Kasumi-1 (cell line): ENCODE measurements around the gene DNAJB8.

ENCODE experiments used
- DNase-seq, 2 experiments: peaks; one replicate each; lab custom pipeline; 2025; lab: John Stamatoyannopoulos, UW

DNAJB8 gene

GRCh38 chr3:128443771-128444170, 22.9 kb downstream of the DNAJB8 start:
- DNase-seq: no peak

- no peak for DNase-seq
Measured at GRCh38 chr3:128442949-128443348, 23.7 kb downstream of the DNAJB8 start.

- DNase-seq: no peak
Measured at GRCh38 chr3:128442070-128442469, 24.6 kb downstream of the DNAJB8 start.

GRCh38 chr3:128439226-128439625, 27.5 kb downstream of the DNAJB8 start:
- no peak for DNase-seq

- peak; percentile 5 to 33 for DNase-seq
Measured at GRCh38 chr3:128438488-128439072, 28.1 kb downstream of the DNAJB8 start.

- DNase-seq: no peak
Measured at GRCh38 chr3:128436214-128436613, 30.5 kb downstream of the DNAJB8 start.

GRCh38 chr3:128435561-128435960, 31.1 kb downstream of the DNAJB8 start:
- no peak for DNase-seq

- no peak for DNase-seq
Measured at GRCh38 chr3:128435058-128435457, 31.6 kb downstream of the DNAJB8 start.

GRCh38 chr3:128434524-128434923, 32.2 kb downstream of the DNAJB8 start:
- DNase-seq: no peak

- no peak for DNase-seq
Measured at GRCh38 chr3:128433837-128434165, 32.9 kb downstream of the DNAJB8 start.

- no peak for DNase-seq
Measured at GRCh38 chr3:128432971-128433836, 33.5 kb downstream of the DNAJB8 start.

- DNase-seq: no peak
Measured at GRCh38 chr3:128432301-128432970, 34.3 kb downstream of the DNAJB8 start.

- DNase-seq: no peak
Measured at GRCh38 chr3:128431803-128432300, 34.8 kb downstream of the DNAJB8 start.

- no peak for DNase-seq
Measured at GRCh38 chr3:128430731-128431130, 36.0 kb downstream of the DNAJB8 start.

GRCh38 chr3:128430301-128430700, 36.4 kb downstream of the DNAJB8 start:
- no peak for DNase-seq

- no peak for DNase-seq
Measured at GRCh38 chr3:128429751-128430150, 36.9 kb downstream of the DNAJB8 start.

- no peak for DNase-seq
Measured at GRCh38 chr3:128429275-128429674, 37.4 kb downstream of the DNAJB8 start.

- no peak for DNase-seq
Measured at GRCh38 chr3:128427872-128428822, 38.5 kb downstream of the DNAJB8 start.

GRCh38 chr3:128427175-128427857, 39.4 kb downstream of the DNAJB8 start:
- DNase-seq: no peak

- peak; percentile 23 to 47 for DNase-seq
Measured at GRCh38 chr3:128426128-128426921, 40.4 kb downstream of the DNAJB8 start.

- no peak for DNase-seq
Measured at GRCh38 chr3:128425846-128426127, 40.9 kb downstream of the DNAJB8 start.
